Natural killer cell (primary cell): Measurements from ENCODE around the gene CYSRT1. TPM values are rescaled to one million over a fixed set of nuclear protein-coding genes. Genes with fewer than 3 reads are reported as not detected.
A peak's percentile ranks its signal among the peaks of the same experiment; 100 is the strongest.

Experiments used
- ATAC-seq, 3 donors: fragments of 150-1000 bp in 2 of 3; fragments of 200-7000 bp in 1 of 3; cut with Tn5 transposase; 1 replicate in 1 of 3; 2 replicates in 2 of 3; pipeline ENCODE4 v1.10.0; 2021; ENCODE audit warnings: mild to moderate bottlenecking in 2 of 3, moderate library complexity in 2 of 3
- DNase-seq, 2 donors: peaks; one replicate each; pipeline versions ENCODE4 v3.0.0 to v3.0.0-alpha.2; 2013 to 2021; ENCODE audit warnings: mixed read lengths in 1 of 2
- H3K27ac ChIP-seq: one replicate; pipeline ENCODE4 v1.5.1; 2013; ENCODE audit warnings: mild to moderate bottlenecking, low read length
- H3K27me3 ChIP-seq: one replicate; pipeline ENCODE4 v1.6.1; 2013; ENCODE audit warnings: low read length; ENCODE audit not compliant: control insufficient read depth, insufficient read depth
- H3K36me3 ChIP-seq: one replicate; pipeline ENCODE4 v1.6.1; 2013; ENCODE audit warnings: low read length; ENCODE audit not compliant: control insufficient read depth, insufficient read depth
- H3K4me1 ChIP-seq: one replicate; pipeline ENCODE4 v1.6.1; 2013; ENCODE audit warnings: low read length; ENCODE audit not compliant: control insufficient read depth, insufficient read depth
- H3K4me3 ChIP-seq: one replicate; pipeline ENCODE4 v1.5.1; 2013; ENCODE audit warnings: low read length
- H3K9me3 ChIP-seq: one replicate; pipeline ENCODE4 v1.6.1; 2013; ENCODE audit warnings: low read length; ENCODE audit not compliant: control insufficient read depth, insufficient read depth
- H3K27ac Mint-ChIP-seq, 2 donors: one replicate each; pipeline ENCODE4 v1.8.0; 2022; ENCODE audit warnings: mild to moderate bottlenecking in 2 of 2, mixed read lengths in 2 of 2, moderate library complexity in 1 of 2
- H3K27me3 Mint-ChIP-seq, 2 donors: one replicate each; pipeline ENCODE4 v1.8.0; 2022; ENCODE audit warnings: low read depth in 2 of 2, mixed read lengths in 2 of 2
- H3K36me3 Mint-ChIP-seq: one replicate; pipeline ENCODE4 v1.8.0; 2022; ENCODE audit warnings: mixed read lengths
- H3K4me1 Mint-ChIP-seq, 2 donors: one replicate each; pipeline ENCODE4 v1.8.0; 2022; ENCODE audit warnings: mixed read lengths in 2 of 2
- H3K4me3 Mint-ChIP-seq: one replicate; pipeline ENCODE4 v1.8.0; 2022; ENCODE audit warnings: mild to moderate bottlenecking, moderate library complexity, mixed read lengths
- H3K9me3 Mint-ChIP-seq, 2 donors: one replicate each; pipeline ENCODE4 v1.8.0; 2022; ENCODE audit warnings: mixed read lengths in 2 of 2
- WGBS: methylation state at CpG from one replicate; pipeline ENCODE4 v1.1.7; 2013; ENCODE audit warnings: missing lambda C conversion rate; ENCODE audit not compliant: insufficient coverage; 5-methylcytosine and 5-hydroxymethylcytosine counted together
- intact Hi-C: fragments of 100-400 bp; cut with micrococcal nuclease; formaldehyde crosslinking; loops from one replicate; pipeline ENCODE4 v1.14.2; 2022
- total RNA-seq, 4 donors: library from RNA; stranded (reverse); fragments of 120-200 nt in 1 of 4; gene quantifications; one replicate each; pipeline versions ENCODE4 v1.2.3 to v1.2.4, GENCODE V29; 2013 to 2022
- TF ChIP-seq, protein P1 (sequence below): fragments of 200-600 bp; IDR thresholded peaks from one replicate; pipeline ENCODE4 v1.8.0; 2022; ENCODE audit warnings: antibody characterized with exemption

CYSRT1 gene
- total RNA-seq, 3 donors from 2014 or later (not counting 1 experiment from before 2014, with no cell fraction given): 0.38 TPM; not detected in 2

DNA sequence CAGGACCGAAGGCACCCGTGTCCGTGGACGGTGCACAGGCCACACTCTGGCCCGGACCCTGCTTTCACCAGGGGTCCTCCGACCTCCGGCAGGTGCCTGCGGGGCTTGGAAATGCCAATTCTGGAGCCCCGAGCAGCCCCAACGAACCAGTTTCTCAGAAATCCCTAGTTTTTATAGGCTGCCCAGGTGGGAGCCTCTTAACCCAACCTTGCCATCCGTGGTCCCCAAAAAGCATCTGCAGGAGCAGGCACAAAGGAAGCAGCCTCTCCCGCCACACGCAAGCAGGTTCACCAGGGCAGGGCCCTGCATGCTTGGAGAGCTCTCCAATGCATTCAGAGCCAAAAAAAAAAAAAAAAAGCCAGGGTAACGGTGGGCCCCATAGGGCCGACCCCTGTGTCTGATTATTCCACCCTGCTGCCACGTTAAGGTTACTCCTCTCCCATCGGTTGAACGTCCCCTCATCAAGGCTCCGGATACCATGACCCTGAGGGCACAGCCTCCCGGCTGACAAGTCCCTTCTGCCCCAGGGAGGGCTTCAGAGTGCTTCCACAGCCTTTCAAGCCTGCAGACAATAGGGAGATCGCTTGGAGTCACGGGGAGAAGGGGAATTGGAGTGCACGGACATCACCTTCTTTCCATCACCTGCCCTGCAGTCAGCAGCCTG, 23.6 kb upstream of the CYSRT1 start:
- H3K27ac ChIP-seq: peak overlapping the region; percentile 82
- peak overlapping the region; percentile 75 for H3K4me3 ChIP-seq
- H3K9me3 Mint-ChIP-seq: no peaks in the 10 kb centered on the region
- no peaks in the 10 kb centered on the region for H3K9me3 ChIP-seq
- DNase-seq: no peak
- H3K27me3 Mint-ChIP-seq: no peaks in the 10 kb centered on the region
- H3K27ac Mint-ChIP-seq: peak overlapping the region; percentile 83 to 86
- no peak for ATAC-seq
- WGBS: 33% methylated on average over 23 of the region's 23 CpGs
- H3K36me3 ChIP-seq: no peaks in the 10 kb centered on the region
- H3K36me3 Mint-ChIP-seq: no peaks in the 10 kb centered on the region
- H3K4me1 ChIP-seq: peaks cover 45% of the 10 kb centered on the region
- peak overlapping the region; percentile 83 for H3K4me3 Mint-ChIP-seq
- no peaks in the 10 kb centered on the region for H3K27me3 ChIP-seq
- TF ChIP-seq, protein P1, sequence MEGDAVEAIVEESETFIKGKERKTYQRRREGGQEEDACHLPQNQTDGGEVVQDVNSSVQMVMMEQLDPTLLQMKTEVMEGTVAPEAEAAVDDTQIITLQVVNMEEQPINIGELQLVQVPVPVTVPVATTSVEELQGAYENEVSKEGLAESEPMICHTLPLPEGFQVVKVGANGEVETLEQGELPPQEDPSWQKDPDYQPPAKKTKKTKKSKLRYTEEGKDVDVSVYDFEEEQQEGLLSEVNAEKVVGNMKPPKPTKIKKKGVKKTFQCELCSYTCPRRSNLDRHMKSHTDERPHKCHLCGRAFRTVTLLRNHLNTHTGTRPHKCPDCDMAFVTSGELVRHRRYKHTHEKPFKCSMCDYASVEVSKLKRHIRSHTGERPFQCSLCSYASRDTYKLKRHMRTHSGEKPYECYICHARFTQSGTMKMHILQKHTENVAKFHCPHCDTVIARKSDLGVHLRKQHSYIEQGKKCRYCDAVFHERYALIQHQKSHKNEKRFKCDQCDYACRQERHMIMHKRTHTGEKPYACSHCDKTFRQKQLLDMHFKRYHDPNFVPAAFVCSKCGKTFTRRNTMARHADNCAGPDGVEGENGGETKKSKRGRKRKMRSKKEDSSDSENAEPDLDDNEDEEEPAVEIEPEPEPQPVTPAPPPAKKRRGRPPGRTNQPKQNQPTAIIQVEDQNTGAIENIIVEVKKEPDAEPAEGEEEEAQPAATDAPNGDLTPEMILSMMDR: no peak
- intact Hi-C loops: loop anchor here (5.0 kb wide), 1 partner anchor 41 kb away; the partner anchor contains the start of gene TUBB4B
- peaks cover 24 to 40% of the 10 kb centered on the region in 2 donors for H3K4me1 Mint-ChIP-seq

DNA sequence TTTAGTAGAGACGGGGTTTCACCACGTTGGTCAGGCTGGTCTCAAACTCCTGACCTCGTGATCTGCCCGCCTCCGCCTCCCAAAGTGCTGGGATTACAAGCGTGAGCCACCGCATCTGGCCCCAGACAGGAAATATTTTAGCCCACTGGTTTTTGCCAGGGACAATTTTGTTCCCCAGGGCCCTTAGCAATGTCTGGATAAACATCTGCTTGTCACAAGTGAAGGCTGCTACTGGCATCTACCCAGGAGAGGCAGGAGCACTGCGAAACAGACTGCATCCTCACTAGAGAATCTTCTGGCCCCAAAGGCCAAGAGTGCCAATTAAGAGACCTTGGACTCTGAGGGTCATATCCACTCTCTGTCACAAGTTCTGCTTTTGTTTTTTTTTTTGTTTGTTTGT, 22.0 kb upstream of the CYSRT1 start:
- Histone ChIP-seq H3K27me3 (no peaks in the 10 kb centered on the region), H3K27ac (no peak overlapping the region), H3K36me3 (no peaks in the 10 kb centered on the region), H3K4me1 (peaks cover 53% of the 10 kb centered on the region), H3K9me3 (no peaks in the 10 kb centered on the region), H3K4me3 (no peak overlapping the region)
- Mint-ChIP-seq H3K27me3 (no peaks in the 10 kb centered on the region), H3K27ac (no peak overlapping the region), H3K4me1 (peaks cover 37 to 49% of the 10 kb centered on the region in 2 donors), H3K36me3 (no peaks in the 10 kb centered on the region), H3K9me3 (no peaks in the 10 kb centered on the region), H3K4me3 (no peak overlapping the region)
- 95% methylated on average over 8 of the region's 8 CpGs for WGBS
- intact Hi-C loops: loop anchor here (5.0 kb wide), 1 partner anchor 39 kb away; the partner anchor contains the start of gene TUBB4B
- no peak for DNase-seq
- no peak for ATAC-seq
- TF ChIP-seq, protein P1: no peak

DNA sequence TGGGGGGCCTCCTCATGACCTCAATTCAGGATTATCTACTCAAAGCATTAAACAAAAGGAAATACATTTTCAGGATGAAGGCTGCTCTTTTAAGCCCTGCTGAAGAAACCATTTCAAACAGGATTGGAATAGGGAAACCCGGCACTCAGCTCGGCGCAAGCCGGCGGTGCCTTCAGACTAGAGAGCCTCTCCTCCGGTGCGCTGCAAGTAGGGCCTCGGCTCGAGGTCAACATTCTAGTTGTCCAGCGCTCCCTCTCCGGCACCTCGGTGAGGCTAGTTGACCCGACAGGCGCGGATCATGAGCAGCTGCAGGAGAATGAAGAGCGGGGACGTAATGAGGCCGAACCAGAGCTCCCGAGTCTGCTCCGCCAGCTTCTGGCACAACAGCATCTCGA, 20.2 kb upstream of the CYSRT1 start:
- WGBS: 24% methylated on average over 21 of the region's 21 CpGs
- H3K36me3 ChIP-seq: no peaks in the 10 kb centered on the region
- peak overlapping the region; percentile 64 for H3K27ac ChIP-seq
- DNase-seq (no peak), ATAC-seq (no peak)
- H3K4me3 ChIP-seq: peak overlapping the region; percentile 57
- H3K9me3 ChIP-seq: no peaks in the 10 kb centered on the region
- intact Hi-C loops: loop anchor here (1.0 to 5.0 kb wide), 3 partner anchors 16 to 38 kb away; partner anchors contain the start of genes ANAPC2, RNF208, SSNA1 and TUBB4B
- H3K27me3 ChIP-seq: no peaks in the 10 kb centered on the region
- TF ChIP-seq, protein P1: no peak
- Mint-ChIP-seq H3K27ac (peak overlapping the region; percentile 92 to 96), H3K36me3 (no peaks in the 10 kb centered on the region), H3K4me1 (peaks cover 37 to 45% of the 10 kb centered on the region in 2 donors), H3K9me3 (no peaks in the 10 kb centered on the region), H3K27me3 (no peaks in the 10 kb centered on the region), H3K4me3 (peak overlapping the region; percentile 93)
- H3K4me1 ChIP-seq: peaks cover 40% of the 10 kb centered on the region
